ENCODE data around the gene PINK1. TPM values are rescaled to one million over a fixed set of nuclear protein-coding genes. Genes with fewer than 3 reads are reported as not detected.

Gene PINK1
- total RNA-seq, 3 donors from 2014 or later (not counting 1 experiment from before 2014, with no cell fraction given), result 10.8 to 16.2 (median 15.0) TPM

DNA sequence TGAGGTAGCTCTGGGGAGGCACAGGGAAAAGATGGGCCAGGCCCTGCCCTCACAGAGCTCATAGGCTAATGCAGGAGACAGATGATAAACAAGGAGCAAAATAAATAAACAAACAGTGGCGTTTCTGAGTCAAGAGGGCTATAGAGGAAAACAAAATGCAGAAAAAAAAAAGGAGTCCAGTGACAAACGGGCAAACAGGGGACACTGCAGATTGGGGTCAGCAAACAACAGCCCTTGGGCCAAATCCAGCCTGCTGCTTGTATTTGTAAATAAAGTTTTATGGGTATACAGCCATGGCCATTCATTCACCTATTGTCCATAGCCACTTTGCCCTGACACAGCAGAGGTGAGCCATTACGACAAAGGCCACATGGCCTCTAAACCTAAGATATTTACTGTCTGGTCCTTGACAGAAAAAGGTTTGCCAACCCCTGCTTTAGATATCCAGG lies 19.1 kb upstream of the PINK1 start:
- Histone ChIP-seq H3K27me3 (ENCODE audit: control insufficient read depth, insufficient read depth, low read length) (no peaks in the 10 kb centered on the region), H3K9me3 (ENCODE audit: control insufficient read depth, insufficient read depth, low read length) (no peaks in the 10 kb centered on the region), H3K36me3 (ENCODE audit: control insufficient read depth, insufficient read depth, low read length) (no peaks in the 10 kb centered on the region), H3K4me1 (ENCODE audit: control insufficient read depth, insufficient read depth, low read length) (no peaks in the 10 kb centered on the region), H3K4me3 (ENCODE audit: low read length) (no peak overlapping the region), H3K27ac (ENCODE audit: low read length) (no peak overlapping the region)
- Mint-ChIP-seq H3K36me3 (no peaks in the 10 kb centered on the region), H3K27me3 (ENCODE audit: low read depth in 2 of 2) (peaks cover 0 to 6% of the 10 kb centered on the region in 2 donors), H3K4me1 (no peaks in the 10 kb centered on the region), H3K9me3 (no peaks in the 10 kb centered on the region), H3K4me3 (no peak overlapping the region), H3K27ac (no peak overlapping the region)
- TF ChIP-seq, protein P1, sequence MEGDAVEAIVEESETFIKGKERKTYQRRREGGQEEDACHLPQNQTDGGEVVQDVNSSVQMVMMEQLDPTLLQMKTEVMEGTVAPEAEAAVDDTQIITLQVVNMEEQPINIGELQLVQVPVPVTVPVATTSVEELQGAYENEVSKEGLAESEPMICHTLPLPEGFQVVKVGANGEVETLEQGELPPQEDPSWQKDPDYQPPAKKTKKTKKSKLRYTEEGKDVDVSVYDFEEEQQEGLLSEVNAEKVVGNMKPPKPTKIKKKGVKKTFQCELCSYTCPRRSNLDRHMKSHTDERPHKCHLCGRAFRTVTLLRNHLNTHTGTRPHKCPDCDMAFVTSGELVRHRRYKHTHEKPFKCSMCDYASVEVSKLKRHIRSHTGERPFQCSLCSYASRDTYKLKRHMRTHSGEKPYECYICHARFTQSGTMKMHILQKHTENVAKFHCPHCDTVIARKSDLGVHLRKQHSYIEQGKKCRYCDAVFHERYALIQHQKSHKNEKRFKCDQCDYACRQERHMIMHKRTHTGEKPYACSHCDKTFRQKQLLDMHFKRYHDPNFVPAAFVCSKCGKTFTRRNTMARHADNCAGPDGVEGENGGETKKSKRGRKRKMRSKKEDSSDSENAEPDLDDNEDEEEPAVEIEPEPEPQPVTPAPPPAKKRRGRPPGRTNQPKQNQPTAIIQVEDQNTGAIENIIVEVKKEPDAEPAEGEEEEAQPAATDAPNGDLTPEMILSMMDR (IDR thresholded peaks at IDR 0.05), result no peak
- no peak for DNase-seq
- WGBS (ENCODE audit: insufficient coverage), result 83% methylated on average over 3 of the region's 3 CpGs
- no peak for ATAC-seq
- intact Hi-C loops (cut with micrococcal nuclease), result no loop called here

DNA sequence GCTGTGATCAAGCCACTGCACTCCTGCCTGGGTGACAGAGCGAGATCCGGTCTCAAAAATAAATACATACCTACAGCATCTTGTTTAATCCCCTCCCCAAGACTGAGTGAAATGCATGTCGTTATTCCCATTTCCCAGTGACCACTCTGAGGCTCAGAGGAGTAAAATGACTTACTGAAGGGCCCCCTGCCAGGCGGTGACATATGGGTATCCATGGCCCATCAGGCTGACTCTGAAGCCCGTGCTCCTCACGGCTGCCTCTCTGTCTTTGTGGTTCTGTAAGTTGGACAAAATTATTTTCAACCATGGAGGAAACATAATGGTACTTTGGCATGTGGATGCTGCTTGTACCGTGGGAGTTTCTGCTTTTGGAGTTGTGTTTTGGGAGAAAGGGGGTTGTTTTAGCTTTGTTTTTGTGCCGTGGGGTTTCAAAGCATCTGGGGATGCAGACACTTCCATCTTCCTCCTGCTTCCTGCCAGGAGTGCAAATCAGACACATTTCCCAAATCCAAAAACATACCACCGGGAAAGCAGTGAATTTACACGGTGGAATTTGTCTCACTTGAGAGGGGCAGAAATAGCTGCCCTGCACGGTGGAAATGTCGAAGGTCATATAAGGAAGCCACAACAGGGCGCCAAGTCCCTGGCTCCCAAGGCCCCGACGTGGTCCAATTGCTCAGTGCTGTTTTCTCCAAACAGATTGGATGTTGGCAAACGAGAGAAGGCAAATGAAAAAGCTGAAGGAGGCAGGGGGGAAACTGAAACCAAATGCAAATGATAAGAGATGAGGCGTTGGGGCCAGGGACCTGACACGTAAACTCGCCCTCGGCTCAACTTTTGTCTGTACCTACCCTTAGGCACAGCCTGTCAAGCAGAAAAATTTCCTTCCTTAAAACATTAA lies 17.1 kb upstream of the PINK1 start:
- H3K27ac Mint-ChIP-seq, result no peak overlapping the region
- Histone ChIP-seq H3K4me1 (ENCODE audit: control insufficient read depth, insufficient read depth, low read length) (no peaks in the 10 kb centered on the region), H3K4me3 (ENCODE audit: low read length) (no peak overlapping the region), H3K9me3 (ENCODE audit: control insufficient read depth, insufficient read depth, low read length) (no peaks in the 10 kb centered on the region), H3K36me3 (ENCODE audit: control insufficient read depth, insufficient read depth, low read length) (no peaks in the 10 kb centered on the region), H3K27me3 (ENCODE audit: control insufficient read depth, insufficient read depth, low read length) (no peaks in the 10 kb centered on the region), H3K27ac (ENCODE audit: low read length) (no peak overlapping the region)
- intact Hi-C loops (cut with micrococcal nuclease), result no loop called here
- no peaks in the 10 kb centered on the region for H3K4me1 Mint-ChIP-seq
- 73% methylated on average over 20 of the region's 20 CpGs for WGBS (ENCODE audit: insufficient coverage)
- H3K9me3 Mint-ChIP-seq, result no peaks in the 10 kb centered on the region
- H3K4me3 Mint-ChIP-seq, result no peak overlapping the region
- TF ChIP-seq, protein P1 (IDR thresholded peaks at IDR 0.05), result no peak
- ATAC-seq (no peak), DNase-seq (no peak)
- no peaks in the 10 kb centered on the region for H3K36me3 Mint-ChIP-seq
- H3K27me3 Mint-ChIP-seq (ENCODE audit: low read depth in 2 of 2), result peaks cover 0 to 8% of the 10 kb centered on the region in 2 donors

DNA sequence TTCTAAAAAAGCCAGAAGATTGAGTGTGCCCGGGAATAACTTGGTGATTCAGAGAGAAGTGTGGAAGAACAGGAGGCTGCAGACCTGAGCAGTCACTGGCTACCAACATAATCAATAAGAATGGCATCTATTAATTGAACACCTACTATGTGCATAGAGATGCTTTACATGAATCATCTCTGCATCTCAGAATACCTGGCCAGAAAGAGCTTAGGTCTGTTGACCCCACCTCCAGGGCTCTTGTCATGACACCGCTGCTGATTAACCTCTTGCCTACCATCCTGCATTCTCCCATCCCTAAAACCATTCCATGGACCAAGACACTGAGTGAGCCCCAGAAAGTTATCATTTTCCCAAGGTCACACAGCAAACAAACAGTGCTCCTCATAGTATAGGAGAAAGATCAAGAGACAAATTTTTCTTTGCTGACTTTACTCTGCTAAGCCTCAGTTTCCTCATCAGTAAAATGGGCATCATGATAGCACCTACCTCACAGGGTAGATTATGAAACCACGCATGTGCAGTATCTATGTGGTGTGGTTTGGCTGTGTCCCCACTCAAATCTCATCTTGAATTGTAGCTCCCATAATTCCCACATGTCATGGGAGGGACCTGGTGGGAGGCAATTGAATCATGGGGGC lies 16.3 kb upstream of the PINK1 start:
- no peaks in the 10 kb centered on the region for H3K27me3 ChIP-seq (ENCODE audit: control insufficient read depth, insufficient read depth, low read length)
- H3K27ac Mint-ChIP-seq, result no peak overlapping the region
- intact Hi-C loops (cut with micrococcal nuclease), result no loop called here
- no peak overlapping the region for H3K27ac ChIP-seq (ENCODE audit: low read length)
- no peaks in the 10 kb centered on the region for H3K9me3 Mint-ChIP-seq
- H3K4me3 ChIP-seq (ENCODE audit: low read length), result no peak overlapping the region
- ATAC-seq, result no peak
- no peak overlapping the region for H3K4me3 Mint-ChIP-seq
- H3K36me3 ChIP-seq (ENCODE audit: control insufficient read depth, insufficient read depth, low read length), result no peaks in the 10 kb centered on the region
- H3K27me3 Mint-ChIP-seq (ENCODE audit: low read depth in 2 of 2), result peaks cover 0 to 8% of the 10 kb centered on the region in 2 donors
- no peak for DNase-seq
- 59% methylated on average over 2 of the region's 3 CpGs for WGBS (ENCODE audit: insufficient coverage)
- no peaks in the 10 kb centered on the region for H3K4me1 ChIP-seq (ENCODE audit: control insufficient read depth, insufficient read depth, low read length)
- no peaks in the 10 kb centered on the region for H3K9me3 ChIP-seq (ENCODE audit: control insufficient read depth, insufficient read depth, low read length)
- TF ChIP-seq, protein P1 (IDR thresholded peaks at IDR 0.05), result no peak
- H3K36me3 Mint-ChIP-seq, result no peaks in the 10 kb centered on the region
- no peaks in the 10 kb centered on the region for H3K4me1 Mint-ChIP-seq
